Osteoblast (primary cell): ENCODE measurements around the gene ALLC. TPM values are rescaled to one million over a fixed set of nuclear protein-coding genes. Genes with fewer than 3 reads are reported as not detected.

Experiments used
- DNase-seq: peaks from one replicate; pipeline ENCODE4 v3.0.0; 2011; ENCODE audit warnings: low spot score, mixed read lengths; ENCODE audit not compliant: insufficient read length; ENCODE audit errors: missing footprints
- H2AFZ ChIP-seq: 2 replicates; pipeline ENCODE4 v1.6.0; 2011; ENCODE audit warnings: mild to moderate bottlenecking, low read length
- H3K27ac ChIP-seq: 2 replicates; pipeline ENCODE4 v1.5.1; 2011; ENCODE audit warnings: mild to moderate bottlenecking, low read depth, low read length, moderate library complexity
- H3K27me3 ChIP-seq: 2 replicates; pipeline ENCODE4 v1.6.0; 2012; ENCODE audit warnings: mild to moderate bottlenecking, control low read depth, inconsistent platforms, low read length, moderate library complexity; ENCODE audit not compliant: insufficient read depth
- H3K36me3 ChIP-seq: 2 replicates; pipeline ENCODE4 v1.5.1; 2011; ENCODE audit warnings: mild to moderate bottlenecking, low read length, control low read depth, moderate library complexity; ENCODE audit not compliant: insufficient read depth
- H3K4me1 ChIP-seq: 2 replicates; pipeline ENCODE4 v1.5.1; 2011; ENCODE audit warnings: mild to moderate bottlenecking, low read length, control low read depth, moderate library complexity; ENCODE audit not compliant: insufficient read depth
- H3K4me2 ChIP-seq: 2 replicates; pipeline ENCODE4 v1.6.0; 2011; ENCODE audit warnings: mild to moderate bottlenecking, low read length; ENCODE audit not compliant: insufficient read depth
- H3K4me3 ChIP-seq: fragments of 200-600 bp; sonication (generic); 3 replicates; pipeline ENCODE4 v1.5.1; 2012; ENCODE audit warnings: mild to moderate bottlenecking, low read length, inconsistent platforms; ENCODE audit not compliant: insufficient read depth
- H3K79me2 ChIP-seq: 2 replicates; pipeline ENCODE4 v1.6.0; 2012; ENCODE audit warnings: mild to moderate bottlenecking, low read length, control low read depth, inconsistent platforms; ENCODE audit not compliant: insufficient read depth
- H3K9me3 ChIP-seq: 2 replicates; pipeline ENCODE4 v1.5.1; 2011; ENCODE audit warnings: low read depth, low read length, control low read depth
- H4K20me1 ChIP-seq: 2 replicates; pipeline ENCODE4 v1.6.0; 2012; ENCODE audit warnings: mild to moderate bottlenecking, low read length, control low read depth; ENCODE audit not compliant: insufficient read depth
- CTCF ChIP-seq: IDR thresholded peaks from 2 replicates; pipeline ENCODE4 v1.5.1; 2011; ENCODE audit warnings: mild to moderate bottlenecking, low read depth, low read length, moderate library complexity; ENCODE audit errors: extremely low read depth
- total RNA-seq: library from RNA; depleted of rRNA; stranded (reverse); fragments of >200 nt; gene quantifications from 2 replicates; pipeline ENCODE4 v1.2.3, GENCODE V29; 2012

ALLC gene
- total RNA-seq, 1 donor: not detected

GRCh38 chr2:3680548-3681345, 22.7 kb downstream of the ALLC start:
- Histone ChIP-seq H3K79me2 (no peaks in the 10 kb centered on the region), H3K27me3 (no peaks in the 10 kb centered on the region), H2AFZ (no peak overlapping the region), H3K4me2 (no peak overlapping the region), H3K36me3 (no peaks in the 10 kb centered on the region), H3K4me3 (no peak overlapping the region), H3K4me1 (no peaks in the 10 kb centered on the region), H3K9me3 (no peaks in the 10 kb centered on the region), H3K27ac (no peak overlapping the region), H4K20me1 (no peaks in the 10 kb centered on the region)
- no peak for TF ChIP-seq CTCF
- DNase-seq: no peak

DNA sequence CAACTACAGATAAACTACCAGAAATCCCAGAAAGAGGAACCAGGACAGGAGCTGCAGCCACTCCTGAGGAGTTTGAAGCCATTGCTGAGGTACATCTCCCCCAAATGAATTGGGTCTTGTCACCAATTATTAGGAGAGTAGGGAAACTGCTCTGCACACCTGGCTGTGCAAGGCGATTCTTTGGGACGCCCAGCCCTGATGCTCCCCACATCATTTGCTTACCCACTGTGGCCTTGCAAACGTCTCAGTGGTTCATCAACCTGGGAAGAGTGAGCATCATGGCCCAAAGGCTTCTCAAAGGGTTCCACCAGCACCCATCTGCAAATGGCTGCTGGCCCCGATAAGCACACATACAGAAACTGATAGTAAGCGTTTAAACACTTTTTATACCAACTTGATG, 23.6 kb downstream of the ALLC start:
- no peak for TF ChIP-seq CTCF
- Histone ChIP-seq H3K27ac (no peak overlapping the region), H3K9me3 (no peaks in the 10 kb centered on the region), H3K36me3 (no peaks in the 10 kb centered on the region), H4K20me1 (no peaks in the 10 kb centered on the region), H2AFZ (no peak overlapping the region), H3K4me3 (no peak overlapping the region), H3K27me3 (no peaks in the 10 kb centered on the region), H3K4me1 (no peaks in the 10 kb centered on the region), H3K4me2 (no peak overlapping the region), H3K79me2 (no peaks in the 10 kb centered on the region)
- DNase-seq: no peak

- Histone ChIP-seq H3K27me3 (no peaks in the 10 kb centered on the region), H3K9me3 (no peaks in the 10 kb centered on the region), H2AFZ (no peak overlapping the region), H3K36me3 (no peaks in the 10 kb centered on the region), H3K4me1 (no peaks in the 10 kb centered on the region), H3K4me3 (no peak overlapping the region), H4K20me1 (no peaks in the 10 kb centered on the region), H3K4me2 (no peak overlapping the region), H3K79me2 (no peaks in the 10 kb centered on the region), H3K27ac (no peak overlapping the region)
- TF ChIP-seq CTCF: no peak
- DNase-seq: no peak
These were observed 24.8 kb downstream of the ALLC start for GRCh38 chr2:3682811-3683210.

GRCh38 chr2:3683748-3684454, 25.9 kb downstream of the ALLC start:
- TF ChIP-seq CTCF: no peak
- Histone ChIP-seq H4K20me1 (no peaks in the 10 kb centered on the region), H3K36me3 (no peaks in the 10 kb centered on the region)

More at GRCh38 chr2:3683748-3684454, 25.9 kb downstream of the ALLC start:
- Histone ChIP-seq H3K27ac (no peak overlapping the region), H2AFZ (no peak overlapping the region), H3K9me3 (no peaks in the 10 kb centered on the region), H3K27me3 (no peaks in the 10 kb centered on the region), H3K4me3 (no peak overlapping the region), H3K79me2 (no peaks in the 10 kb centered on the region), H3K4me2 (no peak overlapping the region), H3K4me1 (no peaks in the 10 kb centered on the region)
- DNase-seq: no peak
